Smooth muscle cell (in vitro differentiated cells): ENCODE results near the gene VSTM2B. TPM values are rescaled to one million over a fixed set of nuclear protein-coding genes. Genes with fewer than 3 reads are reported as not detected.

Experiments
- DNase-seq: peaks from one replicate; lab custom pipeline; 2025; ENCODE audit not compliant: unreplicated experiment; lab: John Stamatoyannopoulos, UW
- H2AFZ ChIP-seq: fragments of 200-600 bp; sonication (generic); 2 replicates; pipeline ENCODE4 v1.6.0; 2016; ENCODE audit warnings: antibody characterized with exemption, low read depth, mild to moderate bottlenecking
- H3F3A ChIP-seq: fragments of 200-600 bp; sonication (generic); 2 replicates; pipeline ENCODE4 v1.6.0; 2017; ENCODE audit warnings: antibody characterized with exemption, low read depth
- H3K27ac ChIP-seq: fragments of 200-600 bp; sonication (generic); 2 replicates; pipeline ENCODE4 v1.5.1; 2016; ENCODE audit warnings: low read depth, mild to moderate bottlenecking
- H3K27me3 ChIP-seq: fragments of 200-600 bp; sonication (generic); 2 replicates; pipeline ENCODE4 v1.6.1; 2016; ENCODE audit warnings: low read depth, mild to moderate bottlenecking
- H3K36me3 ChIP-seq: fragments of 200-600 bp; sonication (generic); 2 replicates; pipeline ENCODE4 v1.5.1; 2016; ENCODE audit warnings: low read depth
- H3K4me1 ChIP-seq: fragments of 200-600 bp; sonication (generic); 2 replicates; pipeline ENCODE4 v1.5.1; 2016; ENCODE audit warnings: low read depth
- H3K4me2 ChIP-seq: fragments of 200-600 bp; sonication (generic); 2 replicates; pipeline ENCODE4 v1.6.0; 2016; ENCODE audit warnings: mild to moderate bottlenecking
- H3K4me3 ChIP-seq: fragments of 200-600 bp; sonication (generic); 2 replicates; pipeline ENCODE4 v1.5.1; 2016; ENCODE audit warnings: mild to moderate bottlenecking
- H3K79me2 ChIP-seq: fragments of 200-600 bp; sonication (generic); 2 replicates; pipeline ENCODE4 v1.6.0; 2016; ENCODE audit warnings: low read depth, mild to moderate bottlenecking
- H3K9ac ChIP-seq: fragments of 200-600 bp; sonication (generic); 2 replicates; pipeline ENCODE4 v1.6.0; 2016; ENCODE audit warnings: low read depth
- H3K9me3 ChIP-seq: fragments of 200-600 bp; sonication (generic); replicated peaks from 2 replicates; pipeline ENCODE4 v1.5.1; 2016; ENCODE audit warnings: low read depth
- H4K20me1 ChIP-seq: fragments of 200-600 bp; sonication (generic); 2 replicates; pipeline ENCODE4 v1.6.0; 2016; ENCODE audit warnings: low read depth
- CTCF ChIP-seq: fragments of 200-600 bp; sonication (generic); IDR thresholded peaks from 2 replicates; pipeline ENCODE4 v1.5.1; 2017; ENCODE audit warnings: borderline replicate concordance, mild to moderate bottlenecking, antibody characterized with exemption; ENCODE audit not compliant: insufficient read depth, poor library complexity, severe bottlenecking
- WGBS: methylation state at CpG from one replicate; pipeline ENCODE4 v1.1.7; 2016; ENCODE audit warnings: low lambda C conversion rate; 5-methylcytosine and 5-hydroxymethylcytosine counted together
- polyA plus RNA-seq: library from polyadenylated mRNA; unstranded; fragments of >200 nt; fragmentation: Nextera tagmentation; extraction: Ambion mirVana; gene quantifications from 2 replicates; pipeline ENCODE4 v1.2.1, GENCODE V29; 2016
- total RNA-seq: library from RNA; depleted of rRNA; stranded (reverse); fragments of >200 nt; gene quantifications from 2 replicates; pipeline ENCODE4 v1.2.3, GENCODE V29; 2014

The VSTM2B gene
- total and polyA plus RNA-seq, 2 experiments from 2014 or later: not detected

- no peak for DNase-seq
- WGBS: 56% methylated on average over 9 of the region's 9 CpGs
These were observed 71.2 kb downstream of the VSTM2B start for GRCh38 chr19:29596885-29597525.

GRCh38 chr19:29598036-29598435 lies 72.2 kb downstream of the VSTM2B start:
- Histone ChIP-seq H3K9ac (no peak overlapping the region), H3K9me3 (no peaks in the 10 kb centered on the region), H4K20me1 (no peaks in the 10 kb centered on the region), H3K4me3 (no peak overlapping the region), H3K4me2 (no peak overlapping the region), H3K27ac (no peak overlapping the region), H3K4me1 (no peaks in the 10 kb centered on the region), H2AFZ (no peak overlapping the region), H3K36me3 (no peaks in the 10 kb centered on the region), H3K27me3 (peaks cover 13% of the 10 kb centered on the region), H3F3A (no peaks in the 10 kb centered on the region), H3K79me2 (no peaks in the 10 kb centered on the region)
- WGBS: 80% methylated on average over 7 of the region's 7 CpGs
- no peak for TF ChIP-seq CTCF
- DNase-seq: no peak

More at GRCh38 chr19:29596885-29597525, 71.2 kb downstream of the VSTM2B start:
- Histone ChIP-seq H3K4me1 (no peaks in the 10 kb centered on the region), H3K27ac (no peak overlapping the region), H3K79me2 (no peaks in the 10 kb centered on the region), H3F3A (no peaks in the 10 kb centered on the region), H3K36me3 (no peaks in the 10 kb centered on the region), H3K4me2 (no peak overlapping the region), H3K4me3 (no peak overlapping the region), H2AFZ (no peak overlapping the region), H3K27me3 (peaks cover 22% of the 10 kb centered on the region), H4K20me1 (no peaks in the 10 kb centered on the region), H3K9ac (no peak overlapping the region), H3K9me3 (no peaks in the 10 kb centered on the region)
- TF ChIP-seq CTCF: peak; percentile 68

- Histone ChIP-seq H2AFZ (no peak overlapping the region), H3K79me2 (no peaks in the 10 kb centered on the region), H3F3A (no peaks in the 10 kb centered on the region), H3K27me3 (peaks cover 13% of the 10 kb centered on the region), H3K4me2 (no peak overlapping the region), H3K9ac (no peak overlapping the region), H3K27ac (no peak overlapping the region), H3K4me1 (no peaks in the 10 kb centered on the region), H3K4me3 (no peak overlapping the region), H4K20me1 (no peaks in the 10 kb centered on the region), H3K9me3 (no peaks in the 10 kb centered on the region), H3K36me3 (no peaks in the 10 kb centered on the region)
- TF ChIP-seq CTCF: no peak
- no peak for DNase-seq
- 95% methylated on average over 3 of the region's 3 CpGs for WGBS
These were observed 72.7 kb downstream of the VSTM2B start for GRCh38 chr19:29598496-29598895.

GRCh38 chr19:29603308-29603707 lies 77.5 kb downstream of the VSTM2B start:
- no peaks in the 10 kb centered on the region for H3K27me3 ChIP-seq
- no peak overlapping the region for H2AFZ ChIP-seq
- H3K4me3 ChIP-seq: no peak overlapping the region
- DNase-seq: no peak
- no peak overlapping the region for H3K27ac ChIP-seq
- H3K4me2 ChIP-seq: no peak overlapping the region
- no peaks in the 10 kb centered on the region for H3K9me3 ChIP-seq
- no peak for TF ChIP-seq CTCF
- no peaks in the 10 kb centered on the region for H3K36me3 ChIP-seq
- no peak overlapping the region for H3K9ac ChIP-seq
- peaks cover 4% of the 10 kb centered on the region for H3K4me1 ChIP-seq
- H4K20me1 ChIP-seq: no peaks in the 10 kb centered on the region
- 67% methylated on average over 5 of the region's 5 CpGs for WGBS
- peaks cover 6% of the 10 kb centered on the region for H3K79me2 ChIP-seq
- H3F3A ChIP-seq: no peaks in the 10 kb centered on the region
